Heart left ventricle (tissue), 13 donors: ENCODE measurements around the gene SF3B1.

ENCODE experiments used
- CTCF ChIP-seq, 12 donors: fragments of 200-600 bp; sonication (generic) in 4 of 12; IDR thresholded peaks; one replicate each; pipeline versions ENCODE4 v1.5.0 to v1.8.0; 2018 to 2022; ENCODE audit warnings: antibody characterized with exemption in 12 of 12, mild to moderate bottlenecking in 5 of 12
- POLR2A ChIP-seq, 2 donors: fragments of 450-650 bp; IDR thresholded peaks; one replicate each; pipeline ENCODE4 v1.6.1; 2017; ENCODE audit warnings: antibody characterized with exemption in 2 of 2, mild to moderate bottlenecking in 2 of 2, moderate library complexity in 2 of 2
- donor health status: ischemic (EF 13 %, LVEDD 7.1; RV severe dilation, severe dysfunction).
- donor health status: DM: no; HTN: yes; CAD: no.
- donor health status: DM: no; HTN: no; CAD: no.
- donor health status: ischemic (EF 25% LVEDD 6.9; RV normal size, moderate dysfunction).
- donor health status: ischemic (EF 25% LVEDD 5.7; RV mildly dilated, moderate dysfunction).
- donor health status: ischemic (EF 35%, LVEDD 5.7; RV mildly dilated, moderate dysfunction).
- donor health status: nonischemic (EF 11% LVEDD 7.7; RV severe dilation, severe dysfunction).
- donor health status: DM: yes; HTN: yes; CAD: no.
- donor health status: PGD.
- donor health status: ischemic (EF 29% LVEDD 5.4; RV normal size, mild dysfunction).
- donor health status: nonischemic (EF 23%, LVEDD 6.1; RV moderate dilation, normal function).

- TF ChIP-seq CTCF (IDR thresholded peaks at IDR 0.05) (no peak), POLR2A (IDR thresholded peaks at IDR 0.05) (no peak)
Measured at GRCh38 chr2:197477797-197478196, 43.0 kb upstream of the SF3B1 start.
